HL-60/S4 treated with retinoic acid at 250 ng/mL for 4 days and 3 days (cell line): ENCODE results near the gene MEF2C.

ENCODE experiments used
- in situ Hi-C: fragments of 300-500 bp; cut with MboI; formaldehyde crosslinking; loops from 2 replicates; pipeline ENCODE4 v1.7.0; 2022; ENCODE audit warnings: low sequenced_read_pairs

The MEF2C gene

DNA sequence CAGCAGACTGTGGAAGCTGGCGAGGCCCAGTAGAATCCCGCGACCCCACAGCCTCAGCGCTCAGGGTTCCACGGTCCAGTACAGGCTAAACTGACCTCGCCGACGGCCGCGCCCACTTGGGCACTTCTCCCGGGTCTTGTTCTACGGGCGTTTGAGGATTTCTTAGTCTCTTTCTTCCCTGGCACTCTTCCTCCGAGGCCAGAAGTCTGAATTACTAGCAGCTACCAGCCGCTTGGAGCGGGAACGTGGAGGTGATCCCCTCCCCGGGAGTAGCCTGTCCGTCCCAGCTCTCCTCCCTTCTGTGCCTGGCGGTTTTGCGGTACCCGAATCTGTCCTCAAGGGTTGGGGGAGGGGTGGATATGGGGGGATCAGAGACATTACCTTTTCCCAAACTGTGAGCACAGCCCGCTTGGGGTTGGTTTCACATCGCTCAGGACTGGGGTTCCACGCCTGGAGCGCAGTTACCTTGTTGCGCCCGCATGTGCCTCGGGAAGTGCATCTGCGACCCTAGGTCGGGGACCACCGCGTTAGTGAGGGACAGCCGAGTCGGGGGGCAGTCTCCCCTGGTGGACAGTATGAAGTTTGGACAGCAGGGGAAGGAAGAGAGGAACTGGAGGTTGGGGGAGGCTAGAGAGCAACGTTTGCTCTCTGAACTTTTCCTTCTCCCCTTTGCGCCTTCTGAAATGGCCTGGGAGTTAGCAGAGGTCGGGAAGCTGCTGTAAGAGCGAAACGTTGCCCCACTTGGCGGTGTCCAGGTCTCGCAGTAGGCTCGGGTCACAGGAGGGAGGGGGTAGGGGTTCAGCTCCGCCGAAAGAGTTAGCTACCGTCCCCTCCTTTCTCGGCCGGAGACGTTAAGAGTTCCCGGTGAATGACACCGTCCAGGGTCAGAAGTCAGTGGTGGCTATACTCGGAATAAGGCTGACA, 190.8 kb downstream of the MEF2C start:
- in situ Hi-C loops: loop anchor here (25.0 kb wide), 1 partner anchor 905 kb away; no protein-coding TSS in a partner anchor

DNA sequence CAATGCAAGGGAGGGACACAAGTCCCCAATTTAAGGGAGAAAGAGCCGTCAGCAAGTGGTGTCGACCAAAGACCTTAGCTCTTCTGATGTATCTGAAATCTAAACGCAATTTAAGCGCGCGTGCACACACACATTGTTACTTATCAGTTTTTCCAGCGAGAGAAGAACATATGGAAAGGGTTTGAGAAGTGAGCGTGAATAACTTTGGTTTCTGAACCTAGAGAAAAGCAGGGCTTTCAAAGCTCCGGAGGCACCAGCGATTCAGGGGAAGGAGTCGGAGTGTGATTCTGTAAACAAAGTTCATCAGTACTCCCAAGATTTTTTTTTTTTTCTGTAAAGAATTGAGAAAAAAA, 191.8 kb downstream of the MEF2C start:
- in situ Hi-C loops: loop anchor here (25.0 kb wide), 1 partner anchor 904 kb away; no protein-coding TSS in a partner anchor

DNA sequence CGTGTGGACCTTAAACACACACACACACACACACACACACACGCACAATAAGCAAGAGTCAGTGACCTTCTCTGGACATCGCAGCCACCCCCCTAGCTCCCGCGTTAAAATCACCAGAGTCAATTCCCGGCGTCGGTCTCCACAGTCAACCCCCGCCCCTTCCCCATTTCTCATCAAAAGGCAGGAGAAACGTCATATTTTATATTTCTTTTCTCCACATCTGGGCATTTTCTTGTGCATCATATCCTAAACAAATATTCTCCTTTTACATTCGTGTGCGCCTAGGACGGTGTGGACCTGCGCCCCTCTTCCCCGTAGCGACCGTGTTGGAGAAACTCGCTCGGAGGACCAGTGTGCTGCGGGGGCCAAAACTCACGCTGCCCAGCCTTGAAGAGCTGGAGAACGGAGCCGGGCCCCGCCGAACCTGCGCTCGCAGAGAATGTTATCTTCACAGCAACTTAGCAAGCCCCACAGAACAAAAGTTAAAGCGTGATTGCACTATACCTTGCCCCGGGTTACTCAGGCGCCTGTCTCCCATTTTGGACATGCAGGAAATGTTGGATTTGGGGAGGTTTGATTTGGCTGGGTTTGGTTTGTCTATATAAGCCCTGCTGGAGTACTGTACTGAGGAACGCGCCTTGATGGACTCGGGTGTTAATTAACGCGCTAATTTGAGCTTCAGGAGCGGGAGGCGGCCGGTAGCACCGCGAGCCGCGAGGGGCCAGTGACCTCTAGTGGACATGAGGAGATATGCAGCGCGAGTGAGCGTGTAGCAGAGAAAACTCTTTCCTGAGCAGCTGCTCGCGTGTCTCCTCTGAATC, 192.4 kb downstream of the MEF2C start:
- in situ Hi-C loops: loop anchor here (25.0 kb wide), 1 partner anchor 903 kb away; no protein-coding TSS in a partner anchor

DNA sequence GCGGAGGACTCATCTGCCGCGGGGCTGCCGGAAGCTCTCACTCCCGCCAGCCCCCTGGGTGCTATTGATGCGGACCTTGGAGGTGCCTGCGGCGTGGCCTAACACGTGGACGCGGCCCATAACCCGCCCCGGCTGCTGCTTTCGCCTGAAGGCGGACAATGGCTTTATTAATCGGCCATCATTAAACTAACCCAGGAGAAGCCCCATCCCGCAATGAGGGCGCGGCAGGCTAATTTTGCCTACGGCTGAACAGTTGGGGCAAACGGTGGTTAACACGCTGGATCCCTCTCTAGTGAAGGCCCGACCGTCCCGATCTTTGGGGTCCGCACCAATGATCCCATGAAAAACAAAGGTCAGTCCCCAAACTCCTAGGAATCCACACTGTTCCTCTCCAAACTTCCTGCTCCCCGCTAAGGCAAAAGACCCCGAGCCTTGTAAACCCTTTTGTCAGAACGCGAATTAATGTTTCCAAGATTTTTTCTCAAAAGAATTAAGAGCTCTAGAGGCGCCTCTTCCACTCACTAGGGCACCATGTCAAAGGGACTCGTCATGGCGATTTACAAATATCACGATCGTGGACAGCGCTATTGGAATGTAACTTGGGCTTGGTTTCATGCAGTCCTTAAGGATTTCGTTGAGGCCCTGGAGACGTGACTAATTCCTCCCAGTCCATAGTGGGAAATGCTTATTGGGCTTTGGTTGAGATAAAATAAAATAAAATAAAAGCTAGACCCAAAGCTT, 193.1 kb downstream of the MEF2C start:
- in situ Hi-C loops: loop anchor here (25.0 kb wide), 1 partner anchor 903 kb away; no protein-coding TSS in a partner anchor

DNA sequence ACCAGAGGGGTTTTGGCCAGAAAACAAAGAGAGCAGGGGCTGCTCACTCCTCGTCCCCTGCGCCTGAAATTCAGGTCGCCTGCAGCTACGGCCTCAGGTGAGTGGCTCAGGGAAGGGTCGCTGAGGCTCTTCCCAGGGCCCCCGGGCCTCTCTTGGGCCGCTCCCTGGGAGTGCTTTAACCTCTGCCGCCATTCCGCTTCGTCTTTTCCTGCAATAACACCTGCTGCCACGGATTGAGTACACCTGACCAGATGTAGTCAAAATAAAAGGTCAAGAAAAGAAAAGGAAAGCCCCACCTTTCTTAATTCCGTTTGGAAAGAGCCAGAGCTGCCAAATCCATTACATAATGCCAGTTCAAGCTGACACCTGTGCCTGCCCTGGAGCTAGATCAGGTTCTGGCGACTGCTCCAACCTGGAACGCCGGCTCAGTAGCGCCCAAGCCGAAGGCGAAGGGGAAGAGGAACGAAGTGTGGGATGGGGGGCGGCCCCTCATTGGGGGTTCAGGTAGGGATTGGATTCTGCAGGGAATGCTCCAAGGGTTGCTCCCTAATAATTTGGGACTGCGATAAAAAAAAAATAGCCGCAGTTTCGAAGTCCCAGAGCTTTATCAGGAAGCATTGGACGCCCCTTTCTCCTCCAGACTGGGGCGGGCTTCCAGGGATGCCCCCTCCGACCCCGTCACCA, 193.9 kb downstream of the MEF2C start:
- in situ Hi-C loops: loop anchor here (25.0 kb wide), 1 partner anchor 902 kb away; no protein-coding TSS in a partner anchor

DNA sequence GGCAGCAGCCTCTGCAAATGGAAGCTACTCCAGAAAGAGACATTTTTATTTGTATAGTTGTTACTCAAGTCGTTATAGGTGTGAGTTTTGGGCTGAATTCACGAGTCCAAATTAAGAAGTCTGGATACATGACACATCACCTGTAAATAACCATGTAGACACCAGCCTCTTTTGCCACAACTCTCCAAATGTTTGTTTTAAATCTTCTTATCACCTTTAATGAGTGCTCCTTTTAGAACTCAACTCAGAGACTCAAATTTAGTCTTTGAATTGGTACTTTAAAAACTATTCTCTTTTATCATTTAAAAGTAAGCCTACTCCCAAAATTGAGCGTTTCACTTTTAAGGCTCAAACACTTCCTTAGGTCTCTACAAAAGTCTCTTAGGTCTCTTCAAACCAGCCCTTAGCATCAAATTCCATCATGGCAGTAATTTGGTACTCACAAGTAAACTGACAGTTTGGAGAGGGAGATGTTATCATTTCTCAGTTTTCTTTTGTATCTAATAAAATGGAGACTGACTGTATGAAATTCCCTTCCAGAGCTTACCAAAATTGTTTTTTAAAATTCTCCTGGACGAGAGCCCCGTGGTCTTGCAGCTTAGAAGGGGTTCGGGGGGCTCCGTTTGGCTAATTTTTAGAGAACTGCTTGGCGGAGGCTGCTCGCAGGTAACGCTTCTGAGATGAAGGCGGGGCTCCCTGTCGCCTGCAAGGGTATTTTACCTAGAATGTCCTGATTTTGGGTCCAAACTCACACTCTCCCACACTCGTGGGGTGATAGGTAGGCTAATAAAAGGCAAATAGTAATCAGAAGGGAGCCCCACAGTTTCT, 194.6 kb downstream of the MEF2C start:
- in situ Hi-C loops: loop anchor here (25.0 kb wide), 1 partner anchor 901 kb away; no protein-coding TSS in a partner anchor

DNA sequence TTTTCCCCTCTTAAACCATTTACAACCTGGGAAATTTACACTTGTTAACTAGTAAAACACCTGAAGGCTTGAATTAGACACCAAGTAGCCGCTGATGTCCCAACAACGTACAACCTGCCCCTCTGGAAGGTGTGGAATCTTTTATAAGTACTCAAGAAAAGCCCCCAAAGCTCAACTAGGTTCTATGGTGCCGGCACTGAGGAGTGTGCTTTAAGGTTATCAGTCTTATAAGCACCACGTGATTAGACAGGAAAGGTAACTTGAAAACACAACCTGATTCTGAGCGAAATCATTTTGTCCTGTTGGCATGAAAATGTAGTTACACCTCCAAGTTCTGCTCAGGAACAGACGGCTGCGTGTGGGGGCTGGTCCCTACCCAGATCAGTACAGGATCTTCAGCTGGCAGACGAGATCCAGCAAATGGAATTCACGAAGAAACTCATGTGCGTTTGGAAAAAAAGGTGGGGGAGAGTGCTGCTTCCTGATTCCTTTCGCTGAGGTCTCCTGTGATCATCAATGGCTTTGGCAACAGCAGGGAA, 195.5 kb downstream of the MEF2C start:
- in situ Hi-C loops: loop anchor here (25.0 kb wide), 1 partner anchor 900 kb away; no protein-coding TSS in a partner anchor

DNA sequence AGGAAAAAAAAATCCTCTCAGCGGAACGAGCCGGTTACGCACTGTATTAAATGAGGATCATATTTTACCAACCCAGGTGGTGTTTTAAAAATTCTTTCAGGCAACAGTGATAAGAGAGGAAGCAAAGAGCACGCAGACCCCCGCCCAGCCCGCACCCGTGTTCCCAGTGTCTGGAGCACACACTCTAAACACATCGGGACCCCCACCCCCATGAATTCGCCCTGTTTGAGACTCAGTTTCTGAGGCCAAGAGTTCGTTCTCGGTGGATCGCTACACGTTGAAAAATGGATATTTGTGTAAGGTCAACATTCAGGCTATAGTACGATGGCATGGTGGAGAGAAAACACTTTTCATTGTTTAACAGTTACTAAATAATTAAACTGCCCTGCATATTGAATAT, 196.3 kb downstream of the MEF2C start:
- in situ Hi-C loops: loop anchor here (25.0 kb wide), 1 partner anchor 899 kb away; no protein-coding TSS in a partner anchor

DNA sequence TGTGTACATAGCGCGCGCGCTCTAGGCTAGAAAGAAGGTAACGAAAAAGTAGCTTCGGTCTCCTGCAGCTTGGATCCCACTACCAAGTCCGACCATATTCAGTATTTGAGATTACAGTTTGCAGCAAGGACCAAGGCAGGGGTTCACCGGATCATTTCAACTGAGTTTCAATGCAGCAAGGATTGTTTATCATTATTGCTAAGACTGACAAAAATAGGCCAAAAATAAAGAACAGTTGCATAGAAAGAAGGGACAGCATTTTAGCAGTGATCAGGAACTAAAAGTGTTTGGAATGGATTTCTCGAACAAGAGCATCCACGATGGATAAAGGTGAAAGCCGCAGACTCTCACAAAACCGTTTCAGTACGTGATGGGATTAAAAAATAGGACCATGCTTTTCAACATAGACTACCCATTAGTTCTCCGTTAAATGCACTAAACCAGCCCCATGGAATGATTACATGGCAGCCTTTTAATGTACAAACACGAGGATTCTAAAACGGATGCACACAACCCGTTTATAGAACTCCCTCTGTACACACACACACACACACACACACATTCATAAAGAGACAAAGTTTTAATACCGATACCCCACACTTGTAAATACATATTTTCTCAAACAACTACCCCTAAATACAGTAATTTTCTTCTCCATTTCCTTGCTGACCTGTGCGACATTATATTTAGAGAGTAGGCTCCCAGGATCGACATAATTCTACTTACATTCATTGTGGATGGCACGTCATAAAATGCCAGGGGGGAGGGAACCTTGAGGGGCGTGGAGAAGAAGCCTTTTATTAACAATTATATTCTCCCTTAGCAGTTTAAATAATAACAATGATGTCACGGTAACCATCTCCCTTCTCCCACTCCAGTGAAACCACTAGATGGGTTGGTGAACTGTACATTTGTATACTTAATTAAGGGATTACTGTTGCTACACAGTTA, 197.1 kb downstream of the MEF2C start:
- in situ Hi-C loops: loop anchor here (25.0 kb wide), 1 partner anchor 899 kb away; no protein-coding TSS in a partner anchor

DNA sequence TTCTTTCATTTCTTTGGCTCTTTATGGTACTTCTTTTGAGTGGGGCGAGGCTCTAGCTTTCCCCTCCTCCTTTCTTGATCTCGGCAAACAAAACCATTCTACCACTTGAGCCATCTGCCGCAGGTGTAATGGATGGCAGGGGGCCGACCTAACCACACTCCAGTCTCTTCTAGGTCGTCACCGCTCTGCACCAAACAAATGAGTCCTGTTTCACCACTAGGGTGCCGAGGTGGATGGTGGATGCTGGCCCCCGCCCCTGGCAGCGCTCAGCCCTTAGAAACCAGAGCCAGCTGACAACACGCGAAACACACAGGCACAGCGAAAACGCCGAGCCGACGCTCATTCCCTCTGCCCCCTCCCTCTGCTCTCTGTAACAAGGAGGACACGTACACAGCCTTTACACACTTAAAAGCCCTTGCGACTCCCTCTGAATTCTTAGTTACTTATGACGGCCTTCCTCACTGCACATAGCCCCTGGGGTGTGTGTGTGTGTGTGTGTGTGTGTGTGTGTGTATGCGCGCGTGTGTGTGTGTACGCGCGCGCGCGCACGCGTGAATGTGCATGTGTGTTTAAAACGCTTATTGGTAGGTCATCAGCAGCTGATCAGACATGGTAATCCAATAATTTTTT, 199.4 kb downstream of the MEF2C start:
- in situ Hi-C loops: loop anchor here (25.0 kb wide), 1 partner anchor 896 kb away; no protein-coding TSS in a partner anchor

DNA sequence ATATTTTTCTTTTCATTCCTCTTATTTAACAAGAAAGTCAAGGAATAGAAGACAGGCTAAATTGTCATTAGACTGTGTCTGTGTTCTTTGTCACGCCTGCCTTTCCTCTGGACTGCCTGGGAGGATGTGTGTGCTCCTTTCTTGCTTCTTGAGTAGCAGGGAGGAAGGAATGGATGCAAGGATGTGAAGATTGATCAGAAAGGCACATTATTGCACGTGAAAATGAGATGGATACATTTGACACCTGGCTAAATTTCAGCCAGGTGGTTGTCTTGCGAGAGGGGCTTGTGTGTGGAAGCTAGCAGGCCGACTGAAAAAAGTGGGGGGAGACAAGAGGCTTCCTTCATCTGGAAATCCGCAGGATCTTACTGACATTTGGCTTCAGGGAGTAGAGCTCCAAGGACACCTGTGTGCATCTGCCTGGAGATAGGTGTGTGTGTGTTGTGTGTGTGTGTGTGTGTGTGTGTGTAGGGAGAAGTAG, 200.1 kb downstream of the MEF2C start:
- in situ Hi-C loops: loop anchor here (25.0 kb wide), 1 partner anchor 896 kb away; no protein-coding TSS in a partner anchor

DNA sequence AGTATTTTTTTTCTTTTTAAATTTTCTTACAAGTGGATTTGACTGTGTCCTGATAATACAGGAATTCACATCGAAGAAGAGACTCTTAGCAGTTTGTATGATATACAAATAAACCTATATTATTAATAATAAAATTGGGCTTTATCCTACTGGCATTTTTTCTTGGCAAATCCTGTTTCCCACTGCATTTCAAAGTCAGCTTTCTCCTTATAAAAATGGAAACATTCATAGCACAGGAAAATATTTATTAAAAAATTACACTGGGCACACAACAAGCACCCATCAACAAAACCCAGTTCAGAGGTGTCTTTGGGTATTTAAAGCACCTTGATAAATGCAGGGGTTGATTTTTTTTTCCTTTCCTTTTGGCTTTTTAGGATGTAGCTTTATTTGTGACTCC, 200.9 kb downstream of the MEF2C start:
- in situ Hi-C loops: loop anchor here (25.0 kb wide), 1 partner anchor 895 kb away; no protein-coding TSS in a partner anchor

DNA sequence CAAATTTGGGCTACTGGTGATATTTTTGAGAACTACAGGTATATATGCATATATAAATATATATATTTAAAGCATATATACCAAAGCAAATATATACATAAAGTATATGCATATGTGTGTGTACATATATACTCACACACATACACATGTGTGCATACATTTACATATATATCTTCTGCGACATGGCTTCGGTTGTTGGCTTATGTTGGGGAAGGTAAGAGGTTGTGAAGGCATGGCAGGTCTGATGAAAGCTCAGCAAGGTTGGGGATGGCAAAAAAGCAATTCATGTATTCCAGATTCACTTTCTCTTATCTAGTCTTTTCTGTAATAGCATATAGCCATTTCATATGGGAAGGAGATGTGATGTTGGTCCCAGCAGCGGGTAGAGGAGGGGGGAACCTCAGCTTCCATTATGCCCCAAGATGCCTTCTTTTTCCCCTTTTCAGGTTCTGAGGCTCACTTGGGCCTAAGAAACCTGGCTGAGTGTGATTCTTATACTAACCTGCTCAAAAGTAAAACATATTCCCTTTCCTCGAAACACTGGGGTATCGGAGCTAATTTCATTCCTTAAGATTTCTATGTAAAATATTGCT, 201.7 kb downstream of the MEF2C start:
- in situ Hi-C loops: loop anchor here (25.0 kb wide), 1 partner anchor 894 kb away; no protein-coding TSS in a partner anchor

DNA sequence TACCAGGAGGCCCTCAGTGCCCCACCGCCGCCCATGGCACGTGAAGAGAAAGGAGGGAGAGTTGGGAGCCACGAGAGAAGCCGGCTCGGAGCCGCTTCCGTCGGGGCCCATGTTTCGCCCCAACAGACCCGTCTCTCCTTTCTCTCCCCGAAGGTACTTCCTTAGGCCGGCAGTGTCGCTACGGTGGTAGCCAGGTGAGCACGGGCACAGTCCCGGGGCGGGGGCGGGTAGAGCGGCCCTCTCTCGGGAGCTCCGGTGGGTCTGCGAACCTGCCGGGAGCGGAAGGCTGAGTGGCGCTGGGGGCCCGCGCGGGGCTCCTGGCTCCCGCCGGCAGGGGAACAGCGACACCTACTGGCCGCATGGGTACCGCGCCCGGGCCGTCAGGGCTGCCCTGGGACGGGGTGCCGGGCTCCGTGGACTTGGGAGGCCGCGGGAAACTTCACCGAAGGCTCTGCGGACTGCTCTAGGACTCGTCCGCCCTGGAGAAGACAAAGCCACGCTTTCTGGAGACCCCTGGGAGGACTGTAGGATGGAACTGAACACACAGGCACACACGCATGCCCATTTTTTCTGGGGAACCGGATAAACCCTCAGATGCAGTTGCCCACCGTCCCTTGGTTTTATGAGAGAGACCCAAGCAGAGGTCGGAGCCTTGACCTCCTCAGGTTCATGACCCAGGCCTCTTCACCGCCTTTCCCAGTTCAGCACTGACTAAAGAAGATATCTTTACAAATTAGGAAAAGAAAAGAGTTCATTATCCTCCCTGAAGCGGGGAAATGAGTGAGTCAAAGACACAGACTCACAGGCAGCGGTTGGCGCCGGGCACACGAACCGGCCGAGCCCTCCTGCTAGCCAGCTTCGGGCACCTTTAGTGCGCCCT, 202.5 kb downstream of the MEF2C start:
- in situ Hi-C loops: loop anchor here (25.0 kb wide), 1 partner anchor 893 kb away; no protein-coding TSS in a partner anchor

DNA sequence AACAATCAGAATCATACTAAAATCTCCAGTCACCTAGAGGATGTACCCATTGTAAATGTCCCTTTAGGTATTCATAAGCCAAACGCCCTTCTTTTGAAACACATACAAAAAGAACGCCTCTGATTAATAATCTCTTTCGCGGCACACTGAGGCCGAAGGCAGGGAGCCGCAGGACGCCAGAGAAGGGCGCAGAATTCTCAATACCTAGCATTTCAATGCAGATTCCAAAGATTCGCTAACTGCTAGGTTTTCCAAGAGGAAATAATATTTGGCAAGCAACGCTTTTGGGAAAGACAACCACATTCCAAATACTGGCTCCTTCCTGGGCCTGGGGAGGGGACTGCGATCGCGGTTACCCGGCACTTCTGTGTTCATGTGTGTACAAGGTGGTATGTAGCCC, 203.3 kb downstream of the MEF2C start:
- in situ Hi-C loops: loop anchor here (25.0 kb wide), 1 partner anchor 892 kb away; no protein-coding TSS in a partner anchor
